Hematopoietic multipotent progenitor cell treated with erythropoietin and hydrocortisone succinate and interleukin-3 and kit ligand, for 4 days (in vitro differentiated cells): ENCODE results near the gene KIF20A.
"Not testable (repeated sequence)": the region's sequence is repeated elsewhere in the genome, so short reads cannot be mapped to it uniquely, and the experiment has no call there.

ENCODE experiments used
- DNase-seq: peaks from one replicate; pipeline ENCODE4 v3.0.0-alpha.2; 2015

The KIF20A gene

DNA sequence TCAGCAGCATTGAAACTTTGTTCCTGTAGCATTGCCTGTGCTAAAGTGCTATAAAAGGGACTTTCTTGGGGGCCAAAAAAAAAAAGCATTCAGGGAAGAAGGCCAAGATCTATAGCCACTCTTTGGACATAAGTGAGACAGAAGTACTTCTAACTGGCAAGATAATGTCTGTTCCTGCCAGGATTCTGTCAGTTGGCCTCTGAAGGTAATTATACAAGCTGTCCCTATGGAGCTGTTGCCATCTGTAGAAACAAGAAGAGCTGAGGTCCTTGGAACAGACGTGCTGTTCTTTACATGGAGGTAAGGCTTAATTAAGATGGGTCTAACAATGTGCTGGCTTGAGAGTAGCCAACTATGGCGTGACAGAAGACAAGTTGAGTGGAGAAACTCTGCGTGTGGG, 9.7 kb downstream of the KIF20A start:
- DNase-seq: no peak

DNA sequence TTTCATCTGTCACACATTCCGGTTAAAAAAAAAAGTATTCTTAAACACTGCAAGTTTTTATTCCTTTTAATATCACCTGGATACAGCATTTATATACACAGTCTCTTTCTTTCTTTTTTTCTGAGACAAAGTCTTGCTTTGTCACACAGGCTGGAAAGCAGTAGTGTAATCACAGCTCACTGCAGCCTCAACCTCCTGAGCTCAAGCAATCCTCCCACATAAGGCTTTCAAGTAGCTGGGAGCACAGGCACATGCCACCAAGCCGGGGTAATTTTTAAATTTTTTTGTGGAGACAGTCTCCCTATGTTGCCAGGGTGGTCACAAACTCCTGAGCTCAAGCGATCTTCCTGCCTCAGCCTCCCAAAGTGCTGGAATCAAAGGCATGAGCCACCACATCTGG, 13.9 kb downstream of the KIF20A start:
- no peak for DNase-seq

DNA sequence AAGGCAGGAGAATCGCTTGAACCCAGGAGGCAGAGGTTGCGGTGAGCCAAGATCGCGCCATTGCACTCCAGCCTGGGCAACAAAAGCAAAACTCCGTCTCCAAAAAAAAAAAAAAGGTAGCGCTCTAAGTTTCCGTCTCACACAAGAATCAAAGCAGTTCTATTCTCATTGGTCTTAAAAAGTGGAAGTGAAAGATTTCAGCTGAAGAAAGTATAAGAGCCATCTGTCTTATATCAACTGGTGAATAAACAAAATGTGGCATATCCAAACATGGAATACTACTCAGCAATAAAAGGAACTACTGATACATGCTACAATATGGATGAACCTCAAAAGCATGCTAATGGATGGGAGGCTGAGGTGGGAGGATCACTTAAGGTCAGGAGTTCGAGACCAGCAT, 14.9 kb downstream of the KIF20A start:
- not testable (repeated sequence) for DNase-seq

DNA sequence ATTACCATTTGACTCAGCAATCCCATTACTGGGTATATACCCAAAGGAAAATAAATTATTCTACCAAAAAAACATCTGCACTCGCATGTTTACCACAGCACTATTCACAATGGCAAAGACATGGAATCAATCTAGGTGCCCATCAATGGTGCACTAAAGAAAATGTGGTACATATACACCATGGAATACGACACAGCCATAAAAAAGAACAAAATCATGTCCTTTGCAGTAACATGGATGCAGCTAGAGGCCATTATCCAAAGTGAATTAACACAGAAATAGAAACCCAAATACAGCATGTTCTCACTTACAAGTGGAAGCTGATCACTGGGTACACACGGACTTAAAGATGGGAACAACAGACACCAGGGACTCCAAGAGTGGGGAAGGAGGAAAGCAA, 32.1 kb downstream of the KIF20A start:
- no peak for DNase-seq

DNA sequence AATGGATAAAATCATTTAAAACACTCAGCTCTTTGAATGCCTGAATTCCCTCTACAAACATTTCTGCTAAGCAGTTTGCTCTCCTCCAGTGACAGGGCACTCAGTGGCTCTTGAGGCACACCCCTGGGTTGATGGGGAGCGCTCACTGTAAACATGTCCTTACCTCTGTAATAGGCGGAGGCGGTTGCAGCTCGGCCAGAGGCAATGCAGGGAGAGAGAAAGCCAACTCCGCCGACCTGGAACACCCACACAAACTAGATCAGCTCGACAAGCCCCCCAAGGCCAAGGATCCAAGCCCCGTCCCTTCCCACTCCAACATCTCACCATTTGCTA, 33.9 kb downstream of the KIF20A start:
- DNase-seq: peak; percentile 44

DNA sequence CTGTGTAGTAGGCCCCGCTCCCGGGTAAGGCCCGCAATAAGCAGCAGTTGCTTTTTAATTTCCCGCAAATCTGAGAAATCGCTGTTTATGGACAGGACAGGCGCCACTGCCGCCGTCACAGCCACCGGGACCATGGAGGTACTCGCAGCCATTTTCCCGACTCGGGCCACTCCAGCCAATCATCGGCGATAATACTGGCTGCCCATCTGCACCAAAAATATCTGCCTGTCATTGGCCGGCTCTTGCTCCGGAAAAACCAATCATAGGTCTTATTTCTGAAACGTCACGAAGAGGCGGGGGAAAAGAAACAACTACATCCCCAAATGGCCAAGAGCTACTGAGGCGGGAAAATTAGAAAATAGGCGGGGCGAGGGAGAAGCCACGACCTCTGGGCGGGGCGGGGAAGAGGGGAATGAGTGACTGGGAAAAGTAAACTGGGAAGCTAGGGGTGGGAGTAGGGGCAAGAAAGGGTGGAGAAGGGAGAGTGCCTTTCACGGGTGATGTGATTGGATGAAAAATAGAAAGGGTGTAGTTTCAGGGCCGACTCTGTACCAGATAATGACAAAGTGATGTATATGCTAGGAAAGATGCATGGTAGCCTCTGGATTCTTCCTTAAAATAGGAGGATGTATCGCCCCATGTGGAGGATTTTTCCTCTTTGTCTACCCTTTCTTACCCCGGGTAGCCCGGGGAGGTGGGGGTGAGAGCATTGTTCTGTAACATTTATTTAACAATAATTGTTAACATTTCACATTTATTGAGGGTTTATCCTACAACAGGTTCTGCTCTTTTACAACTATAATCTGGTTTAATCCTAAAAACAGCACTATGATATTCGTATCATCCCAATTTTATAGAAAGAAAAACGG, 34.5 kb downstream of the KIF20A start, which contains the start of gene CDC23:
Gene CDC23 (minus strand): TSS at position 163 of the 869 bp plus-strand sequence. CDS start 11 bp downstream, at position 152.
- DNase-seq: peak; percentile 99

DNA sequence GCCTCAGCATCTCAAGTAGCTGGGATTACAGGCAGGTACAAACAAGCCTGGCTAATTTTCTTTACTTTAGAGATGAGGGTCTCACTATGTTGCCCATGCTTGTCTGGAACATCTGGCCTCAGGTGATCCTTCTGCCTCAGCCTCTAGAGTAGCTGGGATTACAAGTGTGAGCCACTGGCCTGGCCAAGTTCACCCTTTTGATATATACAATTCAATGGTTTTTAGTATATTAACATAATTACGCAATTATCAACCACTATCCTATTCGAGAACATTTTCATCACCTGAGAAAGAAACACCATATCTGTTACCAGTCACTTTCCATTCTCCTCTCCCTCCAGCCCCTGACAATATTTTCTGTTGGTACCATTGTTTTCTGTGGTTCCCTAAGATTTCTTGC, 37.9 kb downstream of the KIF20A start:
- DNase-seq: no peak

DNA sequence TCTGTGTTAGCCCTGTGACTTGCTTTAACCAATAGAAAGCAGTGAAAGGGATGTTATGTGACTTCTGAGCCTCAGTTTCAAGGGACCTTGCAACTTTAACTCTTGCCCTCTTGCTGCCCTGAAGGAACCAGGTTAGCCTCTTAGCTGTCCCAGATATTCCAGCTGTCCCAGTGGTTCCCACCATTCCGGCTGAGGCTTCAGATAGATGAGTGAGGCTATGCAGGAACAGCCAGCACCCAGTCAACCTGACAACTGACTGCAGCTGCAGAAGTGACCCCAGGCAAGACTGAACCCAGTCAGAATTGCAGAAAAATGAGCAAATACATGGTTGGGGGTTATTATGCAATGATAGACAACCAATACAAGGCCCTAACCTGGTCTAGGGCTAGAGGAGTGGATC, 44.6 kb downstream of the KIF20A start:
- DNase-seq: no peak

DNA sequence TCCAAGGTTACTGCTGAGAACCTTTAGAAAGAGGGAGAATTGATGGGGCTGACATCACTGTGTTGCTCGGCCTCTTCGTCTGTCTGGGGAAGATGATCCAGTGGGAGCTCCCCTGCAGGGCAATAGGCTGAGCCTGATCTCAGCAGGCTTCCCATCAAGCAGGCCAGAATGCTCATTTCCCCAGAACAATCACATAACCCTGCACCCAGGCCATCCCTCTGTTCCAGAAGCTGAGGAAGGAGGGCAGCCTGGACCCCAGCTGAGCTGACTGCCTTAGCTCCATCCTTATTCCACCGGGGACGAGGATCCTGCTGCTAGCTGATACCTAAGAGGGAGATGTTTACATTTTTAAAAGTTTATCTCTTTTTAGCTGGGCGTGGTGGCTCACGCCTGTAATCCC, 45.8 kb downstream of the KIF20A start:
- no peak for DNase-seq

DNA sequence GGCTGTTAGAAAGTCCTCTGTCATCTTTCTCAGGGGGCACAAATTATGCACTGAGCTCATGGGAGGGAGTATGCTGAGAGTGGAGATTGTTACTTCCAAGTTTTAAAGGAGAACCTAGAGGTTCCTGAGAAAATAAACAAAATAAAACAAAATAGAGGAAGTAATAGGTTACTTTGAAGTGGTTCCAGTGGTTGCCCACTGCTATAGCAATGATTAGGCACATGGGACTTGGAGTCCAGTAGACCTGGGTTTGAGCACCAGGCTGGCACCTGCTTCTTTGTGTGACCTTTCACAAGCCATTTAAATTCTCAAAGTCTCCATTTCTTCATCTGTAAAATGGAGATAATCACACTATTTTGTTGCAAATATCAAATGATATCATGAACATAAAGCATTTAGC, 48.0 kb downstream of the KIF20A start:
- peak; percentile 41 for DNase-seq

DNA sequence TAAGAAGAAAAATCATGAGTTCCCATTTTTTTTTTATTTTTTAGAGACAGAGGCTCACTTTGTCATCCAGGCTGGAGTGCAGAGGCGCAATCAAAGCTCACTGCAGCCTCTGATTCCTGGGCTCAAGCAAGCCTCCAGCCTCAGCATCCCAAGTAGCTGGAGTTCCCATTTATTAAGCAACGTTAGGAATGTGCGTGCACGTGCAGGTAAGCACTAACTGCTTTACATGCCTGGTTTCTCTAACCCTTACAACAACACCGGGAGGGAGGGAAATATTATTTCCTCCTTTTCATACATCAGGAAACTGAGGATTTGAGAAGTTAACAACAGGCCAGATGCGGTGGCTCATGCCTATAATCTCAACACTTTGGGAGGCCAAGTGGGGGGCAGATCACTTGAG, 50.5 kb downstream of the KIF20A start:
- DNase-seq: no peak

DNA sequence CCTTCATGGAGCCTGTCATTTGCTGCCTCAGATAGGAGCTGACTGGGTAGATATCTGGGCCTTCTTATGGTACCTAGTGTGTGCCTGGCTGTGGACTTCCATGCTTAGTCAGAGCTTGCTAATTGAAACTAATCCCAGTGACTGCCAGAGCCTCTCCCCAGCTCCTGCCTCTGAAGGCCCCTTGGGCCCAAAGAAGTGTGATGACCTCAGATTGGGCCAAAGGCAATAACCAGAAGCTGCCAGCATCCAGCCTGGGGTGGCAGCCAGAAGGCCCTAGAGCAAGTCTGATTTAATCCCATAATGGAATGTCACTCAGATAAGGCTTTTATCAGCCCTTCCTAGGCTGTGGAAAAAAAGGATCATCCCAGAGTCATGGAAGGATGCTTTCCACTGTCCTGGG, 51.3 kb downstream of the KIF20A start:
- DNase-seq: no peak

DNA sequence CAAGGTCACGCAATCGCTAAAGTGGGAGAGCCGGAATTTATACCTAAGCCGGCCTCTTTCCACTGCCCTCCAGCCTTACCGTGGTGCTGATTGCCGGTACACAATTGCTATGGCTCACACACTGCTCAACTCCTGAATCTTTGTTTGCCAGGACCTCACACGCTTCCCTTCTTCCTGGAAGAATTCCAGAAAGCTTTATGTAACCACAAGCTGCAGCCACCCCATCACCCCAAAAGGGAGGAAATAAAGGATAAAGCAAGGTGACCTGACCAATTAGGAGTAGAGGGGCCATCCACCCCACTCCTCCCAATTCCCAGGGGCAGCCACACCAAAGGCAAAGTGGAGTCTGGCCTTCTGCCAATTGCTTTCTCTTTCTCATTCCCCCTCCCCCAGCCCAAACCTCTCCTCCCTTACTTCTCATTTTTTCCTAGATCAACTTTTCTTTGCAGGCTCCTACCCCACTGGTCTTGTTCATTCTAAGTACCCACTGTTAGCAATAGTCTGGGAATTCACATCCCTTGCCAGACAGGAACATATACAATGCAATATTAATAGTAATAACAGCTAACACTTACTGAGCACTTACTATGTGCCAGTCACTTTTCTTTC, 52.2 kb downstream of the KIF20A start:
- peak; percentile 52 for DNase-seq

DNA sequence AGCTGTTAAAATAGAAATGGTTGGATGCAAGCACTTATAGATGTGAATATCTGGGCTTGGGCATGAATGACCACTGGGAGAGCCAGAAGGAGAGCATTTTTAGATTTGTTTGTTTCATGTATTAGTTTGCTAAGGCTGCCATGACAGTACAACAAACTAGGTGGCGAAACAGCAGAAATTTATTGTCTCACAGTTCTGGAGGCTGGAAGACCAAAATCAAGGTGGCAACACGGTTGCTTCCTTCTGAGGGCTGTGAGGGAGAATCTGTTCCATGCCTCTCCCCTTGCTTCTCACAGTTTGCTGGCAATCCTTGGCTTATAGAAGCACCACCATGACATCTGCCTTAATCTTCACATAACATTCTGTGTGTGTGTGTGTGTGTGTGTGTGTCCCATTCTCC, 54.4 kb downstream of the KIF20A start:
- DNase-seq: no peak

DNA sequence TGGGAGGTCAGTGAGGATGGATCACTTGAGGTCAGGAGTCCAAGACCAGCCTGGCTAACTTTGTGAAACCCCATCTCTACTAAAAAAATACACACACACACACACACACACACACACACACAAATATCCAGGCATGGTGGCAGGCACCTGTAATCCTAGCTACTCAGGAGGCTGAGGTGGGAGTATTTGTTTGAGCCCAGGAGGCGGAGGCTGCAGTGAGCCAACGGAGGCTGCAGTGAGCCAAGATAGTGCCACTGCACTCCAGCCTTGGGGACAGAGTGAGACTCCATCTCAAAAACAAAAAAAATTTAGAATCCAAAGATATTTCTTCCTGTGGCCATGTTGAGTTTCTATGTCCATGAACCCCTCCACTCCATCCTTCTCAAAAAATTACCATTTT, 55.7 kb downstream of the KIF20A start:
- no peak for DNase-seq
